ENCODE results near the gene LRBA.
"Not testable (repeated sequence)": the region's sequence is repeated elsewhere in the genome, so short reads cannot be mapped to it uniquely, and the experiment has no call there.

The LRBA gene

DNA sequence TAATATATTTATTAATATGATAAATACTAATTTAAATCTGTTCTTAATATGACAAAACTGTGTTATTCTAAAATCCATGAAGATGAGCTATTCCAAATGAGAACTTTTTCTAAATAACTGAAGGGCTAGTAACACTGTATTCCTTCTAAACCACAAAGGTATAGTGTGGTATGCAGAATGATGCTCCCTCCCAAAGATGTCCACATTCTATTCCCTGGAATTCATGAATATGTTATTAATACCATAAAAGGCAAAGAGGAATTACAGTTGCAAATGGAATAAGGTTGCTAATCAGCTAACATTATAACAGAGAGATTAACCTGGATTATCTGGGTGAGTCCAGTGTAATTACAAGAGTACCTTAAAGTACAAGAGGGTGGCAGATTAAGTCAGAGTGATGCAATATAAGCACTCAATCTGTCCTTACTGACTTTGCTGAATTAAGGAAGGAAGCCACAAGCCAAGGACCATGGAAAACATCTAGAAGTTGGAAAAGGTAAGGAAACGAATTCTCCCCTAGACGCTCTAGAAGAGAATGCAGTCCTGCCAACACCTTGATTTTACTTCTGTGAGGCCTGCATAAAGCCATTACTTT is 453.8 kb downstream of the LRBA start:
- TF ChIP-seq, protein P1, sequence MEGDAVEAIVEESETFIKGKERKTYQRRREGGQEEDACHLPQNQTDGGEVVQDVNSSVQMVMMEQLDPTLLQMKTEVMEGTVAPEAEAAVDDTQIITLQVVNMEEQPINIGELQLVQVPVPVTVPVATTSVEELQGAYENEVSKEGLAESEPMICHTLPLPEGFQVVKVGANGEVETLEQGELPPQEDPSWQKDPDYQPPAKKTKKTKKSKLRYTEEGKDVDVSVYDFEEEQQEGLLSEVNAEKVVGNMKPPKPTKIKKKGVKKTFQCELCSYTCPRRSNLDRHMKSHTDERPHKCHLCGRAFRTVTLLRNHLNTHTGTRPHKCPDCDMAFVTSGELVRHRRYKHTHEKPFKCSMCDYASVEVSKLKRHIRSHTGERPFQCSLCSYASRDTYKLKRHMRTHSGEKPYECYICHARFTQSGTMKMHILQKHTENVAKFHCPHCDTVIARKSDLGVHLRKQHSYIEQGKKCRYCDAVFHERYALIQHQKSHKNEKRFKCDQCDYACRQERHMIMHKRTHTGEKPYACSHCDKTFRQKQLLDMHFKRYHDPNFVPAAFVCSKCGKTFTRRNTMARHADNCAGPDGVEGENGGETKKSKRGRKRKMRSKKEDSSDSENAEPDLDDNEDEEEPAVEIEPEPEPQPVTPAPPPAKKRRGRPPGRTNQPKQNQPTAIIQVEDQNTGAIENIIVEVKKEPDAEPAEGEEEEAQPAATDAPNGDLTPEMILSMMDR (IDR thresholded peaks at IDR 0.05; ENCODE audit: borderline replicate concordance, control extremely low read depth, extremely low read depth, insufficient read depth, missing control alignments), result no peak
- DNase-seq (ENCODE audit: low spot score), result no peak
- in situ Hi-C loops (cut with MboI; ENCODE audit: low sequenced_read_pairs, unreplicated experiment), result no loop called here

DNA sequence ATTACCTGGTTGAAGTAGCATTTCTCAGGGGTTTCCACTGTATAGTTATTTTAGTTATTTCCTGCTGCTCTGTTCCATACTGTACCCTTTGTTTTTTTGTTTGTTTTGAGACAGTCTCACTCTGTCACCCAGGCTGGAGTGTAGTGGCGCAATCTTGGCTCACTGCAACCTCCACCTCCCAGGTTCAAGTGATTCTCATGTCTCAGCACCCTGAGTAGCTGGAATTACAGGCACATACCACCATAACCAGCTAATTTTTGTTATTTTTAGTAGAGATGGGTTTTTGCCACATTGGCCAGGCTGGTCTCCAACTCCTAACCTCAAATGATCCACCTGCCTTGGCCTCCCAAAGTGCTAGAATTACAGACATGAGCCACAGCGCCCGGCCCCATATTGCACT is 457.3 kb downstream of the LRBA start:
- in situ Hi-C loops (cut with MboI; ENCODE audit: low sequenced_read_pairs, unreplicated experiment); DNase-seq (ENCODE audit: low spot score): not testable (repeated sequence)

GRCh38 chr4:150547154-150547838 is 467.8 kb downstream of the LRBA start:
- no peak for DNase-seq (ENCODE audit: low spot score)
- in situ Hi-C loops (cut with MboI; ENCODE audit: low sequenced_read_pairs, unreplicated experiment), result no loop called here
- TF ChIP-seq, protein P1 (IDR thresholded peaks at IDR 0.05; ENCODE audit: borderline replicate concordance, control extremely low read depth, extremely low read depth, insufficient read depth, missing control alignments), result no peak

DNA sequence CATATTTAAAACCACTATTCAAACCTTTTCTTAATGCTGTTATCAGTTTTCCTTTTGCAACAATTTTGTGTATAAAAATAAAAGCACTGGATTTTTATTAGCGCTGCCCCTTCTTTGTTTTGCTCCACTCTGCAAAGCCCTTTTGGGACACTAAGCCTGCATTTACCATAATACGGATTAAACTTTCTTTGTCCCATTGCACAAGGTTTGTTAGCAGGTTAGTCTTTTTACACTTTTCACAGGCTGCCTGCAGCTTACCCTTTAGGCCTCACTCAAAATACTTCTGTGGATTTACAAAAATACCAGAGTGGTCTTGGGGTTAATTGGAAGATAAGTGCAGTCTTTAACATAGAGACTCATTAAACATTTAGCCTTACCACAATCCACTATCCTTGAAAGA is 468.8 kb downstream of the LRBA start:
- no peak for DNase-seq (ENCODE audit: low spot score)

GRCh38 chr4:150543042-150543441 is 472.0 kb downstream of the LRBA start:
- TF ChIP-seq, protein P1 (IDR thresholded peaks at IDR 0.05; ENCODE audit: borderline replicate concordance, control extremely low read depth, extremely low read depth, insufficient read depth, missing control alignments), result no peak
- no peak for DNase-seq (ENCODE audit: low spot score)
- in situ Hi-C loops (cut with MboI; ENCODE audit: low sequenced_read_pairs, unreplicated experiment), result no loop called here

More for the DNA sequence above, 468.8 kb downstream of the LRBA start:
- TF ChIP-seq, protein P1 (IDR thresholded peaks at IDR 0.05; ENCODE audit: borderline replicate concordance, control extremely low read depth, extremely low read depth, insufficient read depth, missing control alignments), result no peak
- in situ Hi-C loops (cut with MboI; ENCODE audit: low sequenced_read_pairs, unreplicated experiment), result no loop called here

DNA sequence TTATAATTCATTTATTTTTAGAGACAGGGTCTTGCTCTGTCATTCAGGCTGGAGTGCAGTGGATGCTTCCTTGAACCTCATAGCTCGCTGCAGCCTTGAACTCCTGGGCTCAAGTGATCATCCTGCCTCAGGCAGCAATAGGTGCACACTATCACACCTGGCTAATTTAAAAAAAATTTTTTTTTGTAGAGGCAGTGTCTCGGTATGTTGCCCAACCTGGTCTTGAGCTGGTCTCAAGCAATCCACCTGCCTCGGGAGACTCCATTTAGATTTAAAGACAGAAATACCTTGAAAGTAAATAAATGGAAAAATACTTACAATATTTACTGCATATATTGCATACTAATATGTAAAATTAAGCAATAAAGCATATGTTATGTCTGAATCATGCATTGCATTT is 473.4 kb downstream of the LRBA start:
- no peak for DNase-seq (ENCODE audit: low spot score)
- TF ChIP-seq, protein P1 (IDR thresholded peaks at IDR 0.05; ENCODE audit: borderline replicate concordance, control extremely low read depth, extremely low read depth, insufficient read depth, missing control alignments), result no peak
- in situ Hi-C loops (cut with MboI; ENCODE audit: low sequenced_read_pairs, unreplicated experiment), result no loop called here

DNA sequence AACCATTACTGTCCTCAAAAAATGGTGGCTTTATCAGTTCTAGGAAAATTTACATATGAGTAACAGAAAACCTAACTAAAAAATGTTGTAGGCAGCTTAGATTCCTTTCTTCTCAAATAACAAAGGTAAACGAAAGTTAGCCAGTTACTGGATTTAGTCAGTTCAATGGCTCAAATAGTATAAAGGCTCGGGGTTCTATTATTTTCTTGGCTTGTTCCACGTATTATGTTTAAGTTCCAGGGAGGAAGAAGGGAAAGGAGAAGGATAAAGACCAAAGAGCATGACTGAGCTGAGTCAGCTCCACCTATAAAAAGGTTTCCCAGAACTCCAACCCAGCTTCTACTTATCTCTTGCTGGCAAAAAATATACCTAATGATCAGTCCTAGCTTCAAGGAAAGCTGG is 474.1 kb downstream of the LRBA start:
- in situ Hi-C loops (cut with MboI; ENCODE audit: low sequenced_read_pairs, unreplicated experiment), result no loop called here
- TF ChIP-seq, protein P1 (IDR thresholded peaks at IDR 0.05; ENCODE audit: borderline replicate concordance, control extremely low read depth, extremely low read depth, insufficient read depth, missing control alignments), result no peak
- no peak for DNase-seq (ENCODE audit: low spot score)
